Neural cell (in vitro differentiated cells): Measurements from ENCODE around the gene RAB11FIP2. TPM values are rescaled to one million over a fixed set of nuclear protein-coding genes. Genes with fewer than 3 reads are reported as not detected.
"Not testable (repeated sequence)": the region's sequence is repeated elsewhere in the genome, so short reads cannot be mapped to it uniquely, and the experiment has no call there.

Source experiments
- H2AFZ ChIP-seq: fragments of 200-600, 300-800 bp; sonication (generic), shearing (Covaris generic); 2 replicates; pipeline ENCODE4 v1.6.0; 2014; ENCODE audit warnings: low read depth, mild to moderate bottlenecking, antibody characterized with exemption, low read length, moderate library complexity
- H3F3A ChIP-seq: fragments of 200-600 bp; shearing (Covaris generic); 2 replicates; pipeline ENCODE4 v1.6.1; 2016; ENCODE audit warnings: mild to moderate bottlenecking, moderate library complexity, mixed read lengths, antibody characterized with exemption, low read length; ENCODE audit not compliant: insufficient read depth, poor library complexity, severe bottlenecking
- H3K27ac ChIP-seq: fragments of 200-600, 300-800 bp; sonication (generic), shearing (Covaris generic); 2 replicates; pipeline ENCODE4 v1.5.1; 2014; ENCODE audit warnings: mild to moderate bottlenecking, low read length, moderate library complexity
- H3K27me3 ChIP-seq: fragments of 300-800, 200-600 bp; sonication (generic), shearing (Covaris generic); 2 replicates; pipeline ENCODE4 v1.6.0; 2014; ENCODE audit warnings: mild to moderate bottlenecking, low read depth, low read length, moderate library complexity; ENCODE audit not compliant: insufficient read depth
- H3K36me3 ChIP-seq: fragments of 300-800, 200-600 bp; sonication (generic), shearing (Covaris generic); 2 replicates; pipeline ENCODE4 v1.5.1; 2014; ENCODE audit warnings: mild to moderate bottlenecking, antibody characterized with exemption, low read length, moderate library complexity; ENCODE audit not compliant: insufficient read depth
- H3K4me2 ChIP-seq: fragments of 300-800, 200-600 bp; sonication (generic), shearing (Covaris generic); 2 replicates; pipeline ENCODE4 v1.6.0; 2014; ENCODE audit warnings: mild to moderate bottlenecking, low read length
- H3K4me3 ChIP-seq: fragments of 300-800, 200-600 bp; sonication (generic), shearing (Covaris generic); 2 replicates; pipeline ENCODE4 v1.5.1; 2014; ENCODE audit warnings: mild to moderate bottlenecking, low read length, moderate library complexity
- H3K79me2 ChIP-seq: fragments of 200-600 bp; shearing (Covaris generic); replicated peaks from 2 replicates; pipeline ENCODE4 v1.6.0; 2014; ENCODE audit warnings: mild to moderate bottlenecking, low read length, moderate library complexity; ENCODE audit not compliant: insufficient read depth
- H3K9ac ChIP-seq: fragments of 300-800, 200-600 bp; sonication (generic), shearing (Covaris generic); 2 replicates; pipeline ENCODE4 v1.6.1; 2016; ENCODE audit warnings: mild to moderate bottlenecking, low read length, mixed read lengths
- H3K9me2 ChIP-seq: fragments of 200-600 bp; shearing (Covaris generic); 2 replicates; pipeline ENCODE4 v1.6.1; 2016; ENCODE audit warnings: mild to moderate bottlenecking, low read length, mixed read lengths; ENCODE audit not compliant: insufficient read depth
- H3K9me3 ChIP-seq: fragments of 200-600, 300-800 bp; sonication (generic), shearing (Covaris generic); 2 replicates; pipeline ENCODE4 v1.6.1; 2016; ENCODE audit warnings: mild to moderate bottlenecking, mixed run types, low read length, moderate library complexity, mixed read lengths
- H4K20me1 ChIP-seq: fragments of 200-600 bp; shearing (Covaris generic); 2 replicates; pipeline ENCODE4 v1.6.1; 2016; ENCODE audit warnings: mild to moderate bottlenecking, mixed run types; ENCODE audit not compliant: insufficient read depth
- CTCF ChIP-seq: fragments of 450-650 bp; IDR thresholded peaks from 2 replicates; pipeline ENCODE4 v1.5.1; 2014; ENCODE audit warnings: antibody characterized with exemption, mild to moderate bottlenecking, moderate library complexity; ENCODE audit not compliant: poor library complexity, severe bottlenecking
- EP300 ChIP-seq: fragments of 450-650 bp; conservative IDR thresholded peaks from 2 replicates; pipeline ENCODE4 v1.6.1; 2014; ENCODE audit warnings: antibody characterized with exemption, mild to moderate bottlenecking, moderate library complexity; ENCODE audit not compliant: poor library complexity, severe bottlenecking
- EZH2 ChIP-seq: fragments of 200-600, 300-800 bp; shearing (Covaris generic), sonication (generic); IDR thresholded peaks from 2 replicates; pipeline ENCODE4 v1.6.1; 2014; ENCODE audit warnings: antibody characterized with exemption, low read length, borderline replicate concordance, mild to moderate bottlenecking; ENCODE audit not compliant: insufficient read depth, poor library complexity, severe bottlenecking
- MXI1 ChIP-seq: fragments of 450-650 bp; conservative IDR thresholded peaks from 2 replicates; pipeline ENCODE4 v1.6.1; 2014; ENCODE audit warnings: antibody characterized with exemption, mild to moderate bottlenecking; ENCODE audit not compliant: poor library complexity, severe bottlenecking
- POLR2AphosphoS5 ChIP-seq: IDR thresholded peaks from 2 replicates; pipeline ENCODE4 v1.6.1; 2012
- RAD21 ChIP-seq: fragments of 450-650 bp; conservative IDR thresholded peaks from 2 replicates; pipeline ENCODE4 v1.6.1; 2014; ENCODE audit warnings: antibody characterized with exemption, mild to moderate bottlenecking, moderate library complexity
- REST ChIP-seq: IDR thresholded peaks from 2 replicates; pipeline ENCODE4 v1.6.1; 2012; ENCODE audit warnings: borderline replicate concordance
- SMC3 ChIP-seq: fragments of 450-650 bp; conservative IDR thresholded peaks from 2 replicates; pipeline ENCODE4 v1.6.1; 2014; ENCODE audit warnings: antibody characterized with exemption, mild to moderate bottlenecking, moderate library complexity; ENCODE audit not compliant: poor library complexity
- TAF1 ChIP-seq: IDR thresholded peaks from 2 replicates; pipeline ENCODE4 v1.6.1; 2012; ENCODE audit warnings: low read depth
- polyA plus RNA-seq: library from polyadenylated mRNA; depleted of rRNA; stranded (reverse); fragments of >200 nt; gene quantifications from 2 replicates; pipeline ENCODE4 v1.2.3, GENCODE V29; 2014

Gene RAB11FIP2
- polyA plus RNA-seq, 1 donor from 2014 or later = 26.3 TPM

DNA sequence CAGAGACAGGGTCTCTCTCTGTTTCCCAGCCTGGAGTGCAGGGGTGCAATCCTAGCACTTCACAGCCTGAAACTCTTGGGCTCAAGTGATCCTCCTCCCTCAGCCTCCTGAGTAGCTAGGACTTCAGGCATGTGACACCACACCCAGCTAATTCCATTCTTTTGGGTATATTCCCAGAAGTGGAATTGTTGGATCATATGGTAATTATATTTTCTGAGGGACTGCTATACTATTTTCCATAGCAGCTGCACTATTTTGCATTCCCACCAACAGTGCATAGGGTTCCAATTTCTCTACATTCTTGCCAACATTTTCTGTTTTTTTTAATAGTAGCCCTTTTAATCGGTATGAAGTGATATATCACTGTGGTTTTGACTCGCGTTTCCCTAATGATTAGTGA, 30.0 kb upstream of the RAB11FIP2 start:
- Histone ChIP-seq H3K9me2 (no peaks in the 10 kb centered on the region), H3K4me3 (no peak overlapping the region), H3K79me2 (no peaks in the 10 kb centered on the region), H2AFZ (no peak overlapping the region), H4K20me1 (no peaks in the 10 kb centered on the region), H3K4me2 (no peak overlapping the region), H3K36me3 (no peaks in the 10 kb centered on the region), H3K9me3 (no peaks in the 10 kb centered on the region), H3K27ac (no peak overlapping the region), H3F3A (no peaks in the 10 kb centered on the region), H3K9ac (no peak overlapping the region), H3K27me3 (no peaks in the 10 kb centered on the region)
- TF ChIP-seq MXI1 (no peak), EZH2 (no peak)

- H4K20me1 ChIP-seq = no peaks in the 10 kb centered on the region
- no peak overlapping the region for H3K4me2 ChIP-seq
- no peaks in the 10 kb centered on the region for H3K27me3 ChIP-seq
- no peak overlapping the region for H2AFZ ChIP-seq
- H3K27ac ChIP-seq = no peak overlapping the region
- H3K36me3 ChIP-seq = no peaks in the 10 kb centered on the region
- H3K79me2 ChIP-seq = no peaks in the 10 kb centered on the region
- no peaks in the 10 kb centered on the region for H3K9me3 ChIP-seq
- TF ChIP-seq CTCF (no peak), POLR2AphosphoS5 (no peak), RAD21 (no peak), EZH2 (no peak), TAF1 (no peak), EP300 (no peak)
- H3K9me2 ChIP-seq = no peaks in the 10 kb centered on the region
- no peak overlapping the region for H3K9ac ChIP-seq
- H3K4me3 ChIP-seq = no peak overlapping the region
- H3F3A ChIP-seq = no peaks in the 10 kb centered on the region
Observed at GRCh38 chr10:118072840-118073239, 26.1 kb upstream of the RAB11FIP2 start.

- H3F3A ChIP-seq, H2AFZ ChIP-seq: not testable (repeated sequence)
Observed at GRCh38 chr10:118067389-118067788, 20.6 kb upstream of the RAB11FIP2 start.

GRCh38 chr10:118062798-118063238, 16.1 kb upstream of the RAB11FIP2 start:
- TF ChIP-seq EZH2 (no peak), MXI1 (no peak), REST (no peak), TAF1 (no peak), SMC3 (no peak)
- Histone ChIP-seq H3K36me3 (no peaks in the 10 kb centered on the region), H3K9me2 (no peaks in the 10 kb centered on the region), H3K27ac (no peak overlapping the region), H3K4me2 (no peak overlapping the region), H3F3A (no peaks in the 10 kb centered on the region), H3K79me2 (no peaks in the 10 kb centered on the region), H4K20me1 (no peaks in the 10 kb centered on the region), H3K9me3 (no peaks in the 10 kb centered on the region), H3K27me3 (no peaks in the 10 kb centered on the region), H3K4me3 (no peak overlapping the region), H3K9ac (no peak overlapping the region), H2AFZ (no peak overlapping the region)

More at GRCh38 chr10:118067389-118067788, 20.6 kb upstream of the RAB11FIP2 start:
- not testable (repeated sequence) for H3K4me3 ChIP-seq, H3K27ac ChIP-seq, H3K9me2 ChIP-seq, H4K20me1 ChIP-seq, H3K9me3 ChIP-seq, H3K27me3 ChIP-seq, H3K36me3 ChIP-seq, H3K4me2 ChIP-seq, H3K79me2 ChIP-seq, H3K9ac ChIP-seq
